ENCODE data around the gene MGA. TPM values are rescaled to one million over a fixed set of nuclear protein-coding genes. Genes with fewer than 3 reads are reported as not detected.

The MGA gene
- total and polyA plus RNA-seq, 2 experiments from 2014 or later = 10.9 to 39.6 TPM

GRCh38 chr15:41817781-41818180, 157.6 kb downstream of the MGA start:
- Histone ChIP-seq H3K79me2 (no peaks in the 10 kb centered on the region), H3K9me3 (ENCODE audit: low read depth) (no peaks in the 10 kb centered on the region), H2AFZ (no peak overlapping the region), H3K4me1 (ENCODE audit: insufficient read depth) (no peaks in the 10 kb centered on the region), H3K9me2 (replicated peaks; ENCODE audit: insufficient read depth) (no peaks in the 10 kb centered on the region), H3K36me3 (replicated peaks; ENCODE audit: insufficient read depth, low read depth) (no peaks in the 10 kb centered on the region), H3K27me3 (no peaks in the 10 kb centered on the region), H3K4me2 (no peak overlapping the region), H3K4me3 (no peak overlapping the region), H3K27ac (no peak overlapping the region), H4K20me1 (ENCODE audit: insufficient read depth, poor library complexity, severe bottlenecking) (no peaks in the 10 kb centered on the region)
- TF ChIP-seq EZH2 (IDR thresholded peaks at IDR 0.05; ENCODE audit: borderline replicate concordance) (no peak), EZH2phosphoT487 (IDR thresholded peaks at IDR 0.05; ENCODE audit: low read depth, severe bottlenecking, unreplicated experiment) (no peak), CTCF (IDR thresholded peaks at IDR 0.05; ENCODE audit: poor library complexity) (no peak)
- no peak for DNase-seq (ENCODE audit: low spot score)
- WGBS (ENCODE audit: low lambda C conversion rate, missing lambda C conversion rate) = 89% methylated on average over 6 of the region's 6 CpGs

- no peak overlapping the region for H3K4me3 ChIP-seq
- 95% methylated on average over 8 of the region's 9 CpGs for WGBS (ENCODE audit: low lambda C conversion rate, missing lambda C conversion rate)
- H3K27me3 ChIP-seq = no peaks in the 10 kb centered on the region
- H2AFZ ChIP-seq = no peak overlapping the region
- no peak overlapping the region for H3K27ac ChIP-seq
- H3K9me2 ChIP-seq (replicated peaks; ENCODE audit: insufficient read depth) = no peaks in the 10 kb centered on the region
- no peaks in the 10 kb centered on the region for H3K9me3 ChIP-seq (ENCODE audit: low read depth)
- H3K79me2 ChIP-seq = no peaks in the 10 kb centered on the region
- no peak overlapping the region for H3K4me2 ChIP-seq
- no peak for DNase-seq (ENCODE audit: low spot score)
- H4K20me1 ChIP-seq (ENCODE audit: insufficient read depth, poor library complexity, severe bottlenecking) = no peaks in the 10 kb centered on the region
- H3K36me3 ChIP-seq (replicated peaks; ENCODE audit: insufficient read depth, low read depth) = no peaks in the 10 kb centered on the region
- TF ChIP-seq EZH2phosphoT487 (IDR thresholded peaks at IDR 0.05; ENCODE audit: low read depth, severe bottlenecking, unreplicated experiment) (no peak), CTCF (IDR thresholded peaks at IDR 0.05; ENCODE audit: poor library complexity) (no peak), EZH2 (IDR thresholded peaks at IDR 0.05; ENCODE audit: borderline replicate concordance) (no peak)
- no peaks in the 10 kb centered on the region for H3K4me1 ChIP-seq (ENCODE audit: insufficient read depth)
Observed at GRCh38 chr15:41819455-41820050, 159.3 kb downstream of the MGA start.

GRCh38 chr15:41820791-41821423, 160.7 kb downstream of the MGA start:
- Histone ChIP-seq H3K79me2 (no peaks in the 10 kb centered on the region), H3K4me3 (no peak overlapping the region), H4K20me1 (ENCODE audit: insufficient read depth, poor library complexity, severe bottlenecking) (no peaks in the 10 kb centered on the region), H3K27ac (no peak overlapping the region), H3K36me3 (replicated peaks; ENCODE audit: insufficient read depth, low read depth) (no peaks in the 10 kb centered on the region), H3K9me2 (replicated peaks; ENCODE audit: insufficient read depth) (no peaks in the 10 kb centered on the region), H3K4me1 (ENCODE audit: insufficient read depth) (no peaks in the 10 kb centered on the region), H3K9me3 (ENCODE audit: low read depth) (no peaks in the 10 kb centered on the region), H3K27me3 (no peaks in the 10 kb centered on the region), H3K4me2 (no peak overlapping the region), H2AFZ (no peak overlapping the region)
- WGBS (ENCODE audit: low lambda C conversion rate, missing lambda C conversion rate) = 95% methylated on average over 6 of the region's 6 CpGs
- TF ChIP-seq EZH2 (IDR thresholded peaks at IDR 0.05; ENCODE audit: borderline replicate concordance) (no peak), EZH2phosphoT487 (IDR thresholded peaks at IDR 0.05; ENCODE audit: low read depth, severe bottlenecking, unreplicated experiment) (no peak), CTCF (IDR thresholded peaks at IDR 0.05; ENCODE audit: poor library complexity) (no peak)
- no peak for DNase-seq (ENCODE audit: low spot score)

Data from hepatocyte (in vitro differentiated cells).